Upper lobe of left lung (tissue), 4 donors: ENCODE data around the gene RPGRIP1L.

Source experiments
- CTCF ChIP-seq, 6 experiments: fragments of 450-650 bp in 4 of 6; fragments of 200-600 bp in 2 of 6; sonication (generic) in 2 of 6; IDR thresholded peaks; one replicate each; pipeline ENCODE4 v1.5.1; 2016 to 2019; ENCODE audit warnings: antibody characterized with exemption in 6 of 6
- EP300 ChIP-seq, 4 donors: sonication (generic); formaldehyde crosslinking; IDR thresholded peaks; one replicate each; pipeline ENCODE4 v1.5.1; 2017; ENCODE audit warnings: antibody characterized with exemption in 4 of 4, control low read depth in 2 of 4
- POLR2A ChIP-seq, 4 donors: fragments of 450-650 bp; IDR thresholded peaks; one replicate each; pipeline ENCODE4 v1.5.1; 2016 to 2017; ENCODE audit warnings: antibody characterized with exemption in 4 of 4, mild to moderate bottlenecking in 2 of 4
- POLR2AphosphoS5 ChIP-seq, 2 donors: sonication (generic); formaldehyde crosslinking; IDR thresholded peaks; one replicate each; pipeline ENCODE4 v1.5.1; 2017; ENCODE audit warnings: antibody characterized with exemption in 2 of 2

DNA sequence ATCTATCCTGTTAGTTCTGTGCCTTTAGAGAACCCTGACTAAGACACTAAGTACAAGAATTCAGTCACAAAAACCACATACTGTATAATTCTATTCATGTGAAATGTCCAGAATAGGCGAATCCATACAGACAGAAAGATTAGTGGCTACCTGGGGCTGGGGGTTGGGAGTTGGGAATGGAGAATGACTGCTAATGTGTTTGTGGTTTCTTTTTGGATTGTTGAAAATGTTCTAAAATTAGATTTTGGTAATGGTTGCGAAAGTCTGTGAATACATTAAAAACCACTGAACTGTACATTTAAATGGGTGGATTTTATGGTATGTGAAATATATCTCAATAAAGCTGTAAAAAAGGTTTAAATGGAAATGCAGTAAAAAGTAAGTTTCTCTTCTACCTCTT lies 120.3 kb downstream of the RPGRIP1L start:
- TF ChIP-seq POLR2A (IDR thresholded peaks at IDR 0.05) (no peak), POLR2AphosphoS5 (IDR thresholded peaks at IDR 0.05) (no peak), CTCF (IDR thresholded peaks at IDR 0.05) (no peak), EP300 (IDR thresholded peaks at IDR 0.05) (no peak)
